NB4 (cell line): ENCODE data around the gene GARIN5A.

Source experiments
- DNase-seq: peaks from one replicate; pipeline ENCODE4 v3.0.0; 2010; ENCODE audit warnings: low read depth
- H3K4me3 ChIP-seq: one replicate; pipeline ENCODE4 v1.5.1; 2011; ENCODE audit warnings: mild to moderate bottlenecking, low read depth, low read length, moderate library complexity
- CTCF ChIP-seq: IDR thresholded peaks from one replicate; pipeline ENCODE4 v1.5.1; 2012; ENCODE audit warnings: low read depth, low read length
- MAX ChIP-seq: IDR thresholded peaks from 2 replicates; pipeline ENCODE4 v1.6.1; 2011; ENCODE audit warnings: low read depth, low read length
- MYC ChIP-seq: IDR thresholded peaks from 2 replicates; pipeline ENCODE4 v1.6.1; 2011; ENCODE audit warnings: low read depth, low read length
- POLR2A ChIP-seq: IDR thresholded peaks from 2 replicates; pipeline ENCODE4 v1.6.1; 2011; ENCODE audit warnings: mild to moderate bottlenecking; ENCODE audit not compliant: insufficient read length; ENCODE audit errors: extremely low read depth

Gene GARIN5A

GRCh38 chr19:50476224-50476906 is at the start of gene GARIN5A, which contains the start of gene EMC10:
Gene GARIN5A (minus strand): TSS chr19:50476848. CDS start chr19:50476388, 460 bp downstream.
Gene EMC10 (plus strand): TSS chr19:50476507. CDS start chr19:50476545, 38 bp downstream.
- TF ChIP-seq POLR2A = no peak
- TF ChIP-seq MAX = no peak
- TF ChIP-seq CTCF = no peak
- no peak for TF ChIP-seq MYC
- DNase-seq = peak; percentile 51
- H3K4me3 ChIP-seq = peak within 1 kb of the TSS; percentile 44

GRCh38 chr19:50522881-50523280 is 46.2 kb upstream of the GARIN5A start:
- no peak overlapping the region for H3K4me3 ChIP-seq
- TF ChIP-seq MAX (no peak), MYC (no peak), POLR2A (no peak), CTCF (no peak)
- DNase-seq = no peak

GRCh38 chr19:50520822-50521465 is 44.3 kb upstream of the GARIN5A start:
- H3K4me3 ChIP-seq = no peak overlapping the region
- TF ChIP-seq MAX (no peak), CTCF (no peak), MYC (no peak), POLR2A (no peak)
- DNase-seq = no peak

GRCh38 chr19:50519006-50519575 is 42.4 kb upstream of the GARIN5A start:
- no peak for DNase-seq
- TF ChIP-seq MYC (no peak), POLR2A (no peak), CTCF (no peak), MAX (no peak)
- no peak overlapping the region for H3K4me3 ChIP-seq

GRCh38 chr19:50518091-50519005 is 41.7 kb upstream of the GARIN5A start:
- DNase-seq = no peak
- no peak for TF ChIP-seq CTCF
- TF ChIP-seq MYC = no peak
- no peak for TF ChIP-seq POLR2A
- no peak overlapping the region for H3K4me3 ChIP-seq
